ENCODE measurements around the gene HEXIM1. TPM values are rescaled to one million over a fixed set of nuclear protein-coding genes. Genes with fewer than 3 reads are reported as not detected.
A peak's percentile ranks its signal among the peaks of the same experiment; 100 is the strongest.
"Not testable (repeated sequence)": the region's sequence is repeated elsewhere in the genome, so short reads cannot be mapped to it uniquely, and the experiment has no call there.

The HEXIM1 gene
- total and polyA plus RNA-seq, 4 donors: 40.8 to 64.0 (median 55.7) TPM

- 50 to 61% methylated on average over 14 to 15 of the region's 15 CpGs for WGBS, 2 donors
- Histone ChIP-seq H3K9me3 (ENCODE audit: control insufficient read depth, low read length) (no peaks in the 10 kb centered on the region), H3K27ac (ENCODE audit: low read depth in 1 of 2, low read length in 2 of 2) (peak overlapping the region in 1 of 2 donors; percentile 19), H3K36me3 (ENCODE audit: control insufficient read depth in 1 of 2, insufficient read depth in 2 of 2, low read length in 1 of 2) (no peaks in the 10 kb centered on the region), H3K4me3 (ENCODE audit: low read length in 2 of 2) (no peak overlapping the region), H3K27me3 (ENCODE audit: control insufficient read depth in 1 of 2, insufficient read depth in 2 of 2, low read length in 1 of 2) (no peaks in the 10 kb centered on the region), H3K4me1 (ENCODE audit: control insufficient read depth in 1 of 2, insufficient read depth in 2 of 2, low read length in 2 of 2) (peaks cover 0 to 3% of the 10 kb centered on the region in 2 donors)
- intact Hi-C loops (cut with DNase I): loop anchor here in 1 of 2 donors (2.0 kb wide), 1 partner anchor 63 kb away; the partner anchor contains the start of gene NMT1
- ATAC-seq (ENCODE audit: low FRiP score) (peak; percentile 71), DNase-seq (peak; percentile 91 to 93)
Measured at GRCh38 chr17:45123930-45124796, 24.1 kb upstream of the HEXIM1 start.

DNA sequence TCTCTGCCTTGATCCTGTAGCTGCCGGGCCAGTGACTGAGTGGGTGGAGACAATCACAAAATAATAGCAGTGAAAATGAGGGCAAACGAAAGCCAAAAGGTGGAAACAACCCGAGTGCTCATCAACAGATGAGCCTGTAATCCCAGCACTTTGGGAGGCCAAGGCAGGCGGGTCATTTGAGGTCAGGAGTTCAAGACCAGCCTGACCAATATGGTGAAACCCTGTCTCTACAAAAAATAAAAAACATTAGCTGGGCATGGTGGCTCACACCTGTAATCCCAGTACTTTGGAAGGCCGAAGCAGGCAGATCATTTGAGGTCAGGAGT, 23.5 kb upstream of the HEXIM1 start:
- H3K27ac ChIP-seq (ENCODE audit: low read depth in 1 of 2, low read length in 2 of 2): peak overlapping the region in 1 of 2 donors; percentile 19
- H3K27me3 ChIP-seq (ENCODE audit: control insufficient read depth in 1 of 2, insufficient read depth in 2 of 2, low read length in 1 of 2); H3K36me3 ChIP-seq (ENCODE audit: control insufficient read depth in 1 of 2, insufficient read depth in 2 of 2, low read length in 1 of 2); ATAC-seq (ENCODE audit: low FRiP score); H3K4me3 ChIP-seq (ENCODE audit: low read length in 2 of 2); DNase-seq; H3K4me1 ChIP-seq (ENCODE audit: control insufficient read depth in 1 of 2, insufficient read depth in 2 of 2, low read length in 2 of 2); H3K9me3 ChIP-seq (ENCODE audit: control insufficient read depth, low read length): not testable (repeated sequence)
- WGBS, 2 donors: 75 to 79% methylated on average over 5 of the region's 5 CpGs
- intact Hi-C loops (cut with DNase I): loop anchor here in 1 of 2 donors (2.0 kb wide), 1 partner anchor 64 kb away; the partner anchor contains the start of gene NMT1

DNA sequence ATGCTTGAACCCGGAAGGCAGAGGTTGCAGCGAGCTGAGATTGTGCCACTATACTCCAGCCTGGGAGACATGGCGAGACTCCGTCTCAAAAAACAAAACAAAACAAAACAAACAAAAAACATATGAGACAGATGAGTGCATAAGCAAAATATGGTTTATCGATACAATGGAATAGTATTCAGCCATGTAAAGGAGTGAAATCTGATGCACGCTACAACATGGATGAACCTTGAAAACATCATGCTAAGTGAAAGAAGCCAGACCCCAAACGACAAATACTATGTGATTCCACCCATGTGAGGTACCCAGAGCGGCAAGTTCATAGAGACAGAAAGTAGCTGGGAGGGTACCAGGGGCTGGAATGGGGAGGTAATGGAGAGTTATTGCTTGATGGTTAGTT, 22.8 kb upstream of the HEXIM1 start:
- DNase-seq (no peak), ATAC-seq (ENCODE audit: low FRiP score) (no peak)
- no peaks in the 10 kb centered on the region for H3K9me3 ChIP-seq (ENCODE audit: control insufficient read depth, low read length)
- H3K4me3 ChIP-seq (ENCODE audit: low read length in 2 of 2): no peak overlapping the region
- no peaks in the 10 kb centered on the region for H3K36me3 ChIP-seq (ENCODE audit: control insufficient read depth in 1 of 2, insufficient read depth in 2 of 2, low read length in 1 of 2)
- intact Hi-C loops (cut with DNase I): loop anchor here in 1 of 2 donors (2.0 kb wide), 1 partner anchor 65 kb away; the partner anchor contains the start of gene NMT1
- H3K27me3 ChIP-seq (ENCODE audit: control insufficient read depth in 1 of 2, insufficient read depth in 2 of 2, low read length in 1 of 2): no peaks in the 10 kb centered on the region
- 96 to 97% methylated on average over 8 of the region's 8 CpGs for WGBS, 2 donors
- H3K27ac ChIP-seq (ENCODE audit: low read depth in 1 of 2, low read length in 2 of 2): no peak overlapping the region
- peaks cover 0 to 3% of the 10 kb centered on the region in 2 donors for H3K4me1 ChIP-seq (ENCODE audit: control insufficient read depth in 1 of 2, insufficient read depth in 2 of 2, low read length in 2 of 2)

DNA sequence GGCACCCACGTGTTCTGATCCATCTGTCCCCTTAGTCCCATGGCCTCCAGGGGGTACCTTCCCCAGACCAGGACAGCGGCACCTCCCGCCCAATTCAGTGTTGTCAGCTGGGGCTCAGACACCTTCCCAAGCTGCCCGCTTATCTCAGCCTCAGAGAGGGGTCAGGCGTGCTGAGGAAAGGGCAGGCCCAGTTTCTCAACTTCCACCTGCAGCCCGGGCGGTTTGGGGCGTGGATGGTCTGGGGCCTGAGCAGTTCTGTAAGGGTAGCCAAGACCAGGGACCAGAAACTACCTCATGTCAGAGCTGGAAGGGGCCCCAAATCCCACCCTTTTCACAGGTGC, 21.1 kb upstream of the HEXIM1 start:
- intact Hi-C loops (cut with DNase I): no loop called here
- WGBS, 2 donors: 84 to 85% methylated on average over 8 of the region's 8 CpGs
- Histone ChIP-seq H3K4me1 (ENCODE audit: control insufficient read depth in 1 of 2, insufficient read depth in 2 of 2, low read length in 2 of 2) (peaks cover 0 to 3% of the 10 kb centered on the region in 2 donors), H3K27ac (ENCODE audit: low read depth in 1 of 2, low read length in 2 of 2) (peak overlapping the region; percentile 29 to 97), H3K9me3 (ENCODE audit: control insufficient read depth, low read length) (no peaks in the 10 kb centered on the region), H3K36me3 (ENCODE audit: control insufficient read depth in 1 of 2, insufficient read depth in 2 of 2, low read length in 1 of 2) (no peaks in the 10 kb centered on the region), H3K4me3 (ENCODE audit: low read length in 2 of 2) (no peak overlapping the region), H3K27me3 (ENCODE audit: control insufficient read depth in 1 of 2, insufficient read depth in 2 of 2, low read length in 1 of 2) (no peaks in the 10 kb centered on the region)
- ATAC-seq (ENCODE audit: low FRiP score) (no peak), DNase-seq (peak in 1 of 2 donors; percentile 46)

DNA sequence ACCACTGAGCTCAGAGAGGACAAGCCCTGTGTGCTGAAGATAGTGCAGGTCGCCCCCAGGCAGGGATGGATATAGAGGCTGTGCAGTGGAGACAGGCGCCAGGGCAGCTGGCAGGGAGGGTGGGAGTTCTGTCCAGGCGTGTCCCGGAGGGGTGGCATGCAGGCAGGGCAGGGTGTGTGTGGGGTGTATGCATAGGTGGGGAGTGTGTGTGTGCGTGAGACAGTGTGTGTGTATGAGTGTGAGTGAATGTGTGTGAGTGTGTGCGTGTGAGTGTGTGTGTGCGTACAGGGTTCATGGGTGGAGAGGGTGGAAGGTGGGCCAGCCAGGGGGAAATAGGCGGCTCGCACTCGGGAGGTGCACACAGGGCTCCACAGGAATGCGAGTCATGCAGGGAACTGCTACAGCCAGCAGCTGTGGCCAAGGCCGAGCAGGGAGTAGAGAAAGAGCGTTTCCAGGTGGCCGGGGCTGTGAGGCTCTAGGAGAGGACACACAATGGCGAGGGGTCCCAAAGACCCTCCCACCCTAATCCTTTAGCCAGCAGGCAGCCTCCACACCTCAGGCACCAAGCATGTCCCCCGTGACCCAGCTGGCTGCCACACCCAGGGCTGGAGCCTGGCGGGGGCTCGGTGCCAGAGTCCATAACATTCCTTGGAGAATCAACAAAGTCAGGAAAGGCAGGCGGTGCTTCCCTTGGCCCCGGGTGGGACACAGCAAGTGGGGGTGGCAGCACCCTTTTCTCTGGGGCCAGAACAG, 20.6 kb upstream of the HEXIM1 start:
- WGBS, 2 donors: 4 to 9% methylated on average over 20 of the region's 20 CpGs
- peak; percentile 9 for ATAC-seq (ENCODE audit: low FRiP score)
- Histone ChIP-seq H3K4me3 (ENCODE audit: low read length in 2 of 2) (no peak overlapping the region), H3K36me3 (ENCODE audit: control insufficient read depth in 1 of 2, insufficient read depth in 2 of 2, low read length in 1 of 2) (no peaks in the 10 kb centered on the region), H3K4me1 (ENCODE audit: control insufficient read depth in 1 of 2, insufficient read depth in 2 of 2, low read length in 2 of 2) (peaks cover 0 to 3% of the 10 kb centered on the region in 2 donors), H3K9me3 (ENCODE audit: control insufficient read depth, low read length) (no peaks in the 10 kb centered on the region), H3K27me3 (ENCODE audit: control insufficient read depth in 1 of 2, insufficient read depth in 2 of 2, low read length in 1 of 2) (no peaks in the 10 kb centered on the region), H3K27ac (ENCODE audit: low read depth in 1 of 2, low read length in 2 of 2) (peak overlapping the region; percentile 57 to 97)
- intact Hi-C loops (cut with DNase I): no loop called here
- peak; percentile 87 to 88 for DNase-seq

DNA sequence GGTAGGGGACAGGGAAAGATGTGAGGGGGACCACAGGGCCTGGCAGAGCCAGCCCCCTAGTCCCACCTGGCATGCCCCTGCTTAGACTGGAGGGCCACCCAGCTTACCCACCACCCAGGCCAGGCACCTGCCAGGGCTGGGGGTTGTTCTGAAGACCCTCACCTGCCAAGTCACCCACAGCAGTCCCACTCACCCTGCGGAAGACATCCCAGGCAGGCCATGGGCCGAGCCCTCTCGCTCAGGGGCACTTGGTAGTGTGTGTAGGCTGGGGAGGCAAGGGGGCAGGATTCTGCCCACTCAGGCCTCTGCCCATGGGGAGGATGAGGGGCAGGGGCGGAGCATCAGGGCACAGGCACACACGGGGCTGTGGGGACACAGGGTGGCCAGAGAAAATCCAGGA, 19.9 kb upstream of the HEXIM1 start:
- no peak for ATAC-seq (ENCODE audit: low FRiP score)
- no peaks in the 10 kb centered on the region for H3K36me3 ChIP-seq (ENCODE audit: control insufficient read depth in 1 of 2, insufficient read depth in 2 of 2, low read length in 1 of 2)
- H3K4me1 ChIP-seq (ENCODE audit: control insufficient read depth in 1 of 2, insufficient read depth in 2 of 2, low read length in 2 of 2): peaks cover 0 to 3% of the 10 kb centered on the region in 2 donors
- H3K27ac ChIP-seq (ENCODE audit: low read depth in 1 of 2, low read length in 2 of 2): peak overlapping the region; percentile 57 to 97
- intact Hi-C loops (cut with DNase I): no loop called here
- no peaks in the 10 kb centered on the region for H3K27me3 ChIP-seq (ENCODE audit: control insufficient read depth in 1 of 2, insufficient read depth in 2 of 2, low read length in 1 of 2)
- WGBS, 2 donors: 10 to 17% methylated on average over 5 of the region's 5 CpGs
- no peaks in the 10 kb centered on the region for H3K9me3 ChIP-seq (ENCODE audit: control insufficient read depth, low read length)
- no peak overlapping the region for H3K4me3 ChIP-seq (ENCODE audit: low read length in 2 of 2)
- peak in 1 of 2 donors; percentile 50 for DNase-seq

- intact Hi-C loops (cut with DNase I): no loop called here
- Histone ChIP-seq H3K9me3 (ENCODE audit: control insufficient read depth, low read length) (no peaks in the 10 kb centered on the region), H3K27me3 (ENCODE audit: control insufficient read depth in 1 of 2, insufficient read depth in 2 of 2, low read length in 1 of 2) (no peaks in the 10 kb centered on the region), H3K4me1 (ENCODE audit: control insufficient read depth in 1 of 2, insufficient read depth in 2 of 2, low read length in 2 of 2) (peaks cover 0 to 3% of the 10 kb centered on the region in 2 donors), H3K4me3 (ENCODE audit: low read length in 2 of 2) (no peak overlapping the region), H3K27ac (ENCODE audit: low read depth in 1 of 2, low read length in 2 of 2) (peak overlapping the region; percentile 57 to 66), H3K36me3 (ENCODE audit: control insufficient read depth in 1 of 2, insufficient read depth in 2 of 2, low read length in 1 of 2) (no peaks in the 10 kb centered on the region)
- WGBS, 2 donors: 88 to 92% methylated on average over 2 of the region's 2 CpGs
- ATAC-seq (ENCODE audit: low FRiP score) (no peak), DNase-seq (no peak)
Measured at GRCh38 chr17:45128989-45129388, 19.3 kb upstream of the HEXIM1 start.

DNA sequence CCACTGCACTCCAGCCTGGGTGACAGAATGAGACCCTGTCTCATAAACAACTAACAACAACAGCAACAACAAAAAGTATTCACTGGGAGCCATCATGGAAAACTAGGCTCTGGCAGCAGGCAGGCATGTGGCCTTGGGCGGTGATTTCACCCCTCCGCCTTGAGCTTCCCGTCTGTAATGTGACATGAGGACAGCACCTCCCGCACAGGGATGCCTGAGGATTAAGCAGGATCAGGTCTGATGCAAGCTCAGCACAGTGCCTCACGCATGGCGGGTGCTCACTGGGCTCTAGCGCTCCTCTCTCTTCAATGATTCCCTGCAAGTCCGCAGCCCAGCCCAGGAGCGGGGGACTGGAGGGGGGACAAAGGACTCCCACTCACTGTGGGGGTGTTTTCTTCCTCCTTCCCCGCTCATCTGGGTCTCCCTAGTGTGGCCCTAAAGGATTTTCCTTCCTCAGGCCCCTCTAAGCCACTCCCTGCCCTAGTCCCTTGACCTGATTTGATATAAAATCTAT, 18.8 kb upstream of the HEXIM1 start:
- WGBS, 2 donors: 74 to 75% methylated on average over 10 of the region's 10 CpGs
- no peaks in the 10 kb centered on the region for H3K36me3 ChIP-seq (ENCODE audit: control insufficient read depth in 1 of 2, insufficient read depth in 2 of 2, low read length in 1 of 2)
- peak overlapping the region; percentile 57 to 66 for H3K27ac ChIP-seq (ENCODE audit: low read depth in 1 of 2, low read length in 2 of 2)
- H3K4me3 ChIP-seq (ENCODE audit: low read length in 2 of 2): no peak overlapping the region
- ATAC-seq (ENCODE audit: low FRiP score) (no peak), DNase-seq (no peak)
- peaks cover 0 to 3% of the 10 kb centered on the region in 2 donors for H3K4me1 ChIP-seq (ENCODE audit: control insufficient read depth in 1 of 2, insufficient read depth in 2 of 2, low read length in 2 of 2)
- H3K9me3 ChIP-seq (ENCODE audit: control insufficient read depth, low read length): no peaks in the 10 kb centered on the region
- intact Hi-C loops (cut with DNase I): no loop called here
- H3K27me3 ChIP-seq (ENCODE audit: control insufficient read depth in 1 of 2, insufficient read depth in 2 of 2, low read length in 1 of 2): no peaks in the 10 kb centered on the region
